Right lobe of liver (tissue), 6 donors: ENCODE results near the gene TRHDE. TPM values are rescaled to one million over a fixed set of nuclear protein-coding genes. Genes with fewer than 3 reads are reported as not detected.
A peak's percentile ranks its signal among the peaks of the same experiment; 100 is the strongest.

Experiments
- ATAC-seq, 4 donors: fragments of 200-7000 bp; cut with Tn5 transposase; one replicate each; pipeline ENCODE4 v1.9.1; 2020; ENCODE audit warnings: mild to moderate bottlenecking in 4 of 4, moderate library complexity in 4 of 4
- DNase-seq, 3 donors: peaks; one replicate each; pipeline ENCODE4 v3.0.0-alpha.2; 2020
- H3K27ac ChIP-seq, 3 donors: fragments of 200-600 bp; one replicate each; pipeline ENCODE4 v1.8.0; 2022
- H3K27me3 ChIP-seq, 2 donors: fragments of 200-600 bp; one replicate each; pipeline ENCODE4 v1.8.0; 2022
- H3K36me3 ChIP-seq, 4 donors: fragments of 200-600 bp; sonication (generic) in 1 of 4; one replicate each; pipeline versions ENCODE4 v1.5.1 to v1.8.0; 2017 to 2022; ENCODE audit warnings: control low read depth in 1 of 4
- H3K4me1 ChIP-seq, 4 donors: fragments of 200-600 bp; sonication (generic) in 1 of 4; one replicate each; pipeline versions ENCODE4 v1.5.1 to v1.8.0; 2017 to 2022; ENCODE audit warnings: control low read depth in 1 of 4
- H3K4me3 ChIP-seq, 3 donors: fragments of 200-600 bp; one replicate each; pipeline ENCODE4 v1.8.0; 2022
- H3K9me3 ChIP-seq, 4 donors: fragments of 200-600 bp; sonication (generic) in 1 of 4; one replicate each; pipeline versions ENCODE4 v1.5.1 to v1.8.0; 2017 to 2022; ENCODE audit warnings: control low read depth in 1 of 4
- POLR2A ChIP-seq: fragments of 450-650 bp; IDR thresholded peaks from one replicate; pipeline ENCODE4 v1.6.1; 2017; ENCODE audit warnings: antibody characterized with exemption, mild to moderate bottlenecking
- WGBS: methylation state at CpG from one replicate; pipeline ENCODE4 v1.1.6; 2018; ENCODE audit warnings: low coverage, low lambda C conversion rate; ENCODE audit not compliant: insufficient coverage; ENCODE audit errors: missing lambda C conversion rate; 5-methylcytosine and 5-hydroxymethylcytosine counted together
- intact Hi-C, 2 donors: fragments of 100-400 bp; cut with DNase I; formaldehyde crosslinking; loops; one replicate each; pipeline versions ENCODE4 v1.11.2 to v1.14.1; 2022
- total RNA-seq, 6 experiments: library from RNA; depleted of rRNA in 2 of 6; stranded (reverse); fragments of >200 nt in 2 of 6; fragmentation: NEBNext Ultra II Directional in 3 of 6; extraction: Animal tissue kit (Norgen Biotek cat#: 25700) in 3 of 6; gene quantifications; one replicate each; pipeline versions ENCODE4 v1.1.0 to v1.2.4, GENCODE V29; 2016 to 2023
- TF ChIP-seq, protein P1 (sequence below), 4 donors: fragments of 200-600 bp in 3 of 4; fragments of 450-650 bp in 1 of 4; IDR thresholded peaks; one replicate each; pipeline versions ENCODE4 v1.5.1 to v1.8.0; 2016 to 2022; ENCODE audit warnings: antibody characterized with exemption in 4 of 4, mild to moderate bottlenecking in 2 of 4
- donor health status: DM: no; HTN: yes; CAD: no.
- donor health status: DM: no; HTN: no; CAD: no.
- donor health status: DM: no; HTN: no; CAD: no.
- donor health status: DM: no; HTN: yes; CAD: no.
- donor health status: DM: no; HTN: yes; CAD: no.

TRHDE gene
- total RNA-seq, 6 experiments from 2014 or later, result 0.10 to 4.3 (median 0.90) TPM

DNA sequence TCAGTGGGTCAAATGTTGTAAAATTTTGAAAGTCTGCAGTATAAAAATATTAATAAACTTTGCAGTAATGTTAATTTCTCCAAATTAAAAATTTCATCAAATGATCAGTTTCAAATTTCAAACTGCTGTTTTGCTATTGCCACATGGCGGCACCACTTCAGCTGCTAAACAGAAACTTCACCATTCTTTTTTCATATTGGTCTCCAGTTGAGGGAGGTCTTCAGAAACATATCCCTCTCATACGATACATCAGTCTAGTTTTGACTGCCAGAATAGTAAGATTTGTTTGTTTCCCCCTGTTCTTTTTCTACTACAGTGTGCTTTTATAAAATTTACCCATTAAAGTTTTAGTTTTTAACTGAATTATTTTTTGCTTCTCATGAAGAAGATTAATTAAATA, 4.2 kb upstream of the TRHDE start:
- Histone ChIP-seq H3K27me3 (no peaks in the 10 kb centered on the region), H3K27ac (no peak overlapping the region), H3K4me3 (no peak overlapping the region), H3K36me3 (no peaks in the 10 kb centered on the region), H3K4me1 (no peaks in the 10 kb centered on the region), H3K9me3 (no peaks in the 10 kb centered on the region)
- WGBS, result 52% methylated on average over 2 of the region's 2 CpGs
- DNase-seq, result no peak
- TF ChIP-seq POLR2A, result no peak
- TF ChIP-seq, protein P1, sequence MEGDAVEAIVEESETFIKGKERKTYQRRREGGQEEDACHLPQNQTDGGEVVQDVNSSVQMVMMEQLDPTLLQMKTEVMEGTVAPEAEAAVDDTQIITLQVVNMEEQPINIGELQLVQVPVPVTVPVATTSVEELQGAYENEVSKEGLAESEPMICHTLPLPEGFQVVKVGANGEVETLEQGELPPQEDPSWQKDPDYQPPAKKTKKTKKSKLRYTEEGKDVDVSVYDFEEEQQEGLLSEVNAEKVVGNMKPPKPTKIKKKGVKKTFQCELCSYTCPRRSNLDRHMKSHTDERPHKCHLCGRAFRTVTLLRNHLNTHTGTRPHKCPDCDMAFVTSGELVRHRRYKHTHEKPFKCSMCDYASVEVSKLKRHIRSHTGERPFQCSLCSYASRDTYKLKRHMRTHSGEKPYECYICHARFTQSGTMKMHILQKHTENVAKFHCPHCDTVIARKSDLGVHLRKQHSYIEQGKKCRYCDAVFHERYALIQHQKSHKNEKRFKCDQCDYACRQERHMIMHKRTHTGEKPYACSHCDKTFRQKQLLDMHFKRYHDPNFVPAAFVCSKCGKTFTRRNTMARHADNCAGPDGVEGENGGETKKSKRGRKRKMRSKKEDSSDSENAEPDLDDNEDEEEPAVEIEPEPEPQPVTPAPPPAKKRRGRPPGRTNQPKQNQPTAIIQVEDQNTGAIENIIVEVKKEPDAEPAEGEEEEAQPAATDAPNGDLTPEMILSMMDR (IDR thresholded peaks at IDR 0.05), result peak in 3 of 4 donors; percentile 19 to 33 (median 25)
- intact Hi-C loops, result no loop called here
- ATAC-seq, result no peak

DNA sequence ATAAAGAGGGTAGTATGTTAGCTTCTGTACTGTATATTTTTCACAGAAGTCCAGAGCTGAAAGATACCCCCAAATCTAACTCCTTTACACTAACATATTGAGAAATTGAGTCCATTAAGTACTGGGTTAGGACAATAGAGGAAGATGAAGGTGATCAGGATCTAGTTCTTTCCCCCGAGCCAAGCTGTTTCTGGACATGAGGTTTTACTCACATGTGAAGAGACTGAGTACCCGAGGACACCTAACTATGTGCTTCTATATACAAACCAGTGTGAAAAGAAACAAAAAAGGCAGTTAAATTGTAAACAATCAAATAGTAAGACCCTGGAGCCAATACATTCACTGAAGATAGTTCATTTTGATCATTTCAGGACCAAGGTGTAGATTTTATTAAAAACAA, 3.8 kb upstream of the TRHDE start:
- no peak for ATAC-seq
- H3K4me1 ChIP-seq, result peaks cover 0 to 3% (median 0%) of the 10 kb centered on the region in 4 donors

DNA sequence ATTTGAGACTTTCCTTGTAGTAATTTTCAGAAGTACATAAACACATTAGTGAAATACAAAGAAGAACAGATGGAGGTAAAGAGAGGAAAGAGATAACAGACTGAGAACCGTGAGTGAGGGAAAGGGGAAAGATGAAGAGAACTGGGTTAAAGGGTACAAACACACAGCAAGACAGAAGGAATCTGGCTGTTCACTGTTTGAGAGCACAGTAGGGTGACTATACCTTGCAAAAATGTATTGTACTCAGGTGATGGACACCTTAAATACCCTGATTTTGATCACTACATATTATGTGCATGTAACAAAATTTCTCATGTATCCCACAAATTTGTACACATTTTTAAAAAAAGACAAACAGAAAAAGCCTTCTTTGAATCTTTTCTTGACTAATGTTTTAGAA, 2.7 kb upstream of the TRHDE start:
- peaks cover 0 to 12% (median 0%) of the 10 kb centered on the region in 4 donors for H3K4me1 ChIP-seq
- H3K27ac ChIP-seq, result no peak overlapping the region
- no peaks in the 10 kb centered on the region for H3K9me3 ChIP-seq
- no peaks in the 10 kb centered on the region for H3K36me3 ChIP-seq
- TF ChIP-seq, protein P1 (IDR thresholded peaks at IDR 0.05), result no peak
- no peak for TF ChIP-seq POLR2A
- H3K4me3 ChIP-seq, result no peak overlapping the region
- DNase-seq (no peak), ATAC-seq (no peak)
- intact Hi-C loops, result no loop called here
- 7% methylated on average over 1 of the region's 1 CpG for WGBS
- H3K27me3 ChIP-seq, result no peaks in the 10 kb centered on the region

More for the DNA sequence above, 3.8 kb upstream of the TRHDE start:
- H3K27ac ChIP-seq, result no peak overlapping the region
- intact Hi-C loops, result no loop called here
- no peak overlapping the region for H3K4me3 ChIP-seq
- no peaks in the 10 kb centered on the region for H3K9me3 ChIP-seq
- WGBS, result 56% methylated on average over 2 of the region's 2 CpGs
- DNase-seq, result no peak
- no peaks in the 10 kb centered on the region for H3K36me3 ChIP-seq
- TF ChIP-seq POLR2A, result no peak
- TF ChIP-seq, protein P1 (IDR thresholded peaks at IDR 0.05), result no peak
- H3K27me3 ChIP-seq, result no peaks in the 10 kb centered on the region

DNA sequence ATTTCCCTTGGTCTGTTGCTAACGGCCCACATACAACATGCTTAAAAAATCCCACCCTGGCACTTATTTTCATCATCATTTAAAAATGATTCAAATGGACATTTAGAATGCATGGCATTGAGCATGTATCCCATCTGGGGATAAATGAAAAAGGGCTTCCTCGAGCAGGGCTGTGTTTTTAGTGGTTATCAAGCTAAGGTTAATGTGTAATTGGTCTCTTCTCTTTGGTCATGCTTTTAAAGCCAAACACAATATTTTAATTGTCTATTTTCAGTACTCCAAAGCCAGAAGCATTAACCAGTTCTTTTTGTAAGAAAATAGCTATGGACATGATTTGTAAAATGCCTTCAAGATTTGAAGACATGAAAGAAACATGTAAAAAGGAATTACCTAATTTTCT, 1.9 kb upstream of the TRHDE start:
- DNase-seq (no peak), ATAC-seq (no peak)
- no peaks in the 10 kb centered on the region for H3K27me3 ChIP-seq
- no peak overlapping the region for H3K4me3 ChIP-seq
- H3K9me3 ChIP-seq, result no peaks in the 10 kb centered on the region
- H3K4me1 ChIP-seq, result peaks cover 0 to 12% (median 0%) of the 10 kb centered on the region in 4 donors
- H3K36me3 ChIP-seq, result no peaks in the 10 kb centered on the region
- intact Hi-C loops, result loop anchor here in 1 of 2 donors (10.0 kb wide), 1 partner anchor 335 kb away; the partner anchor contains the start of gene TPH2
- WGBS, result 27% methylated on average over 2 of the region's 2 CpGs
- TF ChIP-seq POLR2A, result no peak
- TF ChIP-seq, protein P1 (IDR thresholded peaks at IDR 0.05), result no peak
- peak overlapping the region in 1 of 3 donors; percentile 5 for H3K27ac ChIP-seq
